Epidermal melanocyte (primary cell): ENCODE results near the gene FAM149A.

Experiments
- DNase-seq: peaks from one replicate; pipeline ENCODE4 v3.0.0; 2011; ENCODE audit warnings: low spot score; ENCODE audit not compliant: insufficient read length

The FAM149A gene

DNA sequence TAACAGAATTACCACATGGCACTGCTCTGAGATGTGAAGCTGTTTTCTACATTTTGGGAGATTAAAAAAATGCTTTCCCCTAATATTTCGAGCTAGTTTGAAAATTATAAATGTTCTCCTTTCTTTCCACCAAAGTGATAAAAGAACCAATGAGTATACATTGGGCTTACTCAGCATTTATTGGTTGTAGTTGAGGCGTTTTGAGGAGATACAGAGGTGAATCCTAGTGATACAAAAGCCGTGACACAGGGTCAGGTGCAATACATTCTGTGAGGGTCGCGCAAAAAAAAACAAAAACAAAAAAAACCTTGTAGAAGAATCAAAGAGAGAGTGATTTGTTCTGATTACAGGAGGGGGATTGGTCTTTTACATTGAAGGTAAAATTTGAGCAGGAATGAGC, 54.5 kb downstream of the FAM149A start:
- DNase-seq = no peak

DNA sequence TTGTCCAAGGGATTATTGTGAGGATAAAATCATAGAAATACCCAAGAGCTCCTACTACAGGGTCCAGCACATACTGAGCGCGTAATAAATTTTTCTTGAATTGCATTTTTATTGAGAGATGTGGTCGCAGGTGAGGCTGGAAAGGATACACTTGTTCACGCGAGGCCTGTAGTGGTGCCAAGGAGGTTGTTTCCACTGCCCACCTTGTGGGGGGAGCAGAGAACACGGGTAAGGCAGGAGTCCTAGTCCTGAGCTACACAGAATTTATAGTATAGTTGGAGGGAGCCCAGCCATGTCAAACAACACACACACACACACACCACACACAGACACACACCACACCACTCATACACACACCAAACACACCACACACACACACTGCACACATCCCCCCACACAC, 55.1 kb downstream of the FAM149A start:
- no peak for DNase-seq

DNA sequence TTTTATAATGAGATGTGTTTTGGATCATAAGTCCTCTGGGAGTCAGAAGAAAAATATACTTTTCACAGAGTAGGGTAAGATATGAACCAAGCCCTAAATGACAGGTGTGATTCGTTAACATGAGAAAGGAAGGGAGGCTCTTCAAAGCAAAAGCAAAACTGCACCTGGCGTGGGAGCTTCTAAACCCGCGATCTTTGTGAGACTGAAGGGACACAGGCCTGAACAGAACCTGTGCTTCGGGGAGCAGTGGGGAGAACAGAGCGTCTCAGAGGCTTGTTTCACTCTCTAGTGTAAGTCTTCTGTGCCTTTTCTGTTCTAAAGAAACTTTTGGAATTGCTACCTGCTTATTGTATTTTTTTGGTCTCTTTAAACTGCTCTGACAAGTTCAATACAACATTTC, 56.6 kb downstream of the FAM149A start:
- no peak for DNase-seq

DNA sequence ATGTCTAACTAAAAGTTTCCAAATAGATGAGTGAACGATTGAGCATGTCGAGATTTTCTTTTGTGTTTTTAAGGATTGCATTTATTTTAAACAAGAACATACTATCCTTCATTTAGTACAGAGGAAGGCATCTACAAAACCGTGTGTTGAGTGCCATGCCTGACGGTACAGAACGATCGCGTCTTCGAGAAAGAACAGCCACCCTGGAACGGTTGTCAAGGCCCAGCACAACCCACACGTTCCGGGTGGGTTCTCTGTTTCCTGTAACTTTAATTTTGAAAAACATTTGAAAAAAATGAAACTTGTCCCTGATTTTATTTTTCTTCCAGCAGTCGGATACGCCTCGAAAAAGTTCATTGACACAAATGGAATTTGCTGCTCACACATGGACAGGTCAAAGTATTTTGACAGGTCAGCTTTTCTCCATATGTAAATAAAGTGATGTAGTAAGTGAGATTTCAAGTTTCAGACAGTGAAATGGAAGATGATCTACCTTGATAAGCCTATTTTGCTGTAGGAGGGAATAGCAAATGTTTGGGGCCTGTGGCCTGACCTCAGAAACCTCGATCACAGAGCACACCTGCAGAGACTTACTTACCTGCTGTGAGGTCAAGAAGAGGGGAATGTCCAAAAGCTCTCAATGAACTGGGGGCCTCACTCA, 62.5 kb downstream of the FAM149A start:
- DNase-seq = no peak

DNA sequence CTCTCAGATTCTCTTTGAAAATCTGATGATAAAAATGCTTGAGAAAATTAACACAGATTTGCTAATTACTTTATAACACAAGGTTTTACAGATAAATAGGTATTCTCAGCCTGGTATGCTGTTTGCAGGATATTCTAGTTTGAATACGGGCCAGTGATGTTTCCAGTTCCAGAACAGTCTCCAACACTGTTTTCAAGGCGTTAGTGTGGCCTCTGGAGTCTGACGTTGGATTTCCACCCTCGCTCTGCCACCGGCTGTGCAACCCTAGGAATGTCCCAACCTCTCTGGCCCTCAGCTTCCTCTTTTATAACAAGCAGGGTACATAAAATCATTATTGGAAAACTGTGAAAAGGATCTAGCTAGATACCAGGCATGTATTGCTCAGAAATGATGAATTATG, 63.1 kb downstream of the FAM149A start:
- no peak for DNase-seq

DNA sequence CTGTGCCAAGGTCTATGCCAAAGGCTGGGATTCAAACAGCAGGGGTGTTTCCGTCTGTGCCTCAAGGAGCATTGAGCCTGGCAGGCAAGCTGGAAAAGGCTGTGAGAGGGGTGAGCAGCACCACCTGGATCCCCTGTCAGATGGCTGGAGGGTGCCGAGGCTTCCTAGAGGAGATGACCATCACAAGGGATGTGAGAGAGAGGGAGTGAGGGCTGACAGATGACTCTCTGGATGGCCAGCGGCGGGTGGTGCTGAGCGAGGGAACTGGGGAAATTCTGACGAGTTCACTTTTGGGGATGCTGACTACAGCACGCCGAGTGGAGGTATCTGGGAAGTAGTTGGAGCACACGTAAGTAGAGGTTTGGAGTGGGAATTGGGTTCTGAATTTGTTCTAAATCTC, 64.2 kb downstream of the FAM149A start:
- no peak for DNase-seq

DNA sequence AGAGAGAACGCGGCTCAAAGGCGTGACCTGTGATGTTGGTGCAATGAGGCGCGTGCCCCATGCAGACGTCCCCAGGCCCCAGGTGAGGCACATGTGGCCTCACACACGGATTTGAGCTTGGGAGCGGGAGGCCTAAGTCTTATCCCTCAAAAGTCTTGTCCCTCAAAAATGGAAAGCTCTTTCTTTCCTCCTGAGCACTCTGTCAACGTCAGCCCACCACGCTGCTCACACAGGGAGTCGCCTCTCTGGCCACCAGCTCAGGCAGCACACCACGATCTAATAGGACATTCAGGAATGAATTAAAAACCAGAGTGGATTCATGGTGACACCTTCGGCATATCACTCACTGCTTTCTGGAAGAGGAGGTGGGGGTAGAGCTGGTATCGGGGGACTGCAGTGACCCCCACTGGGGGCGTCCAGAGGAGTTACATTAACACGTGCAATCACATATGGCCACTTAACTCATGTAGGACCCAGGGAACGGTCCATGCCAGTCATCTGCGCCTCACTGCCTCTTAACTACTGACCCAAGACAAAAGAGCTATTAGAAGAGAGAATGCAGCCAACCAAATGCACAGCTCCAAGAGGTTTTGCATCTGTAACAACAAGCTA, 64.9 kb downstream of the FAM149A start:
- no peak for DNase-seq

DNA sequence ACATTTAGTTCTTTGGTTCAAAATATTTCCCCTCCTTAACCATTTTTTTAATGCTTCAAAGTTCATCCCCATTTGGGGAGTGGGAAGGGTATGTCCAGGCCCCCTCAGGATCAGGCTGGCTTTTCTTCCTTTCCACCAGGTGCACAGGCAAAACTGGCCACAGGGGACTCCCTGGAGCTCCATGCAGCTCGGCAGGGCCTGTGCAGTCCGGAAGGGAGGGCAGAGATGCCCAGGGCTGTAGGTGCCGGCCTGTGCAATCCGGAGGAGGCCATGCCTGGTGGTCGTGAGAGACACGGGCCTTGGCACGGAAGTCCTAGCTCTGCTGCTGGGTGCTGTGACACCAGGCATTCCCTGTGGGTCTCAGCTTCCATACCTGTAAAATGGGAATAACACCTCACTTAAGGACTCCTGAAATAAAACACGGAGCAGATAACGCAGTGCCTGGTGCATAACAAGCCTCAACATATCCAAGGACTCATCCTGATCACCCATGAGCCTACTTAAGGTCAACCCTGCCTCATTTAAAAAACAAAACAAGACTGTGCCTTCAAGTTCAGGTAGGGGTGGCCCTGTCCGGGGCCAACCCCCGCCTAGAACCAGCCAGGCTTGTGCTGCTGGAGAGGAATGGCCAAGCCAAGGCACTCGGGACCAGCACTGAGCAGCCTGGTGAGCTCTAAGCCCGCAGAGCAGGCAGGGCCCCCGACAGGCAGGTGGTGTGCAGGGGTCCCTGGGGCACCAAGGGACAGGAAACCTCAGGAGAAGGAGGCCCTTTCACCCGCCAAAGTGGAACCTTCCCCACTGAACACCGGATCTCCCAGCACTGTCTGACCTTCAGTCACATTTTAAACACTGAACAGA, 65.7 kb downstream of the FAM149A start:
- DNase-seq = no peak

DNA sequence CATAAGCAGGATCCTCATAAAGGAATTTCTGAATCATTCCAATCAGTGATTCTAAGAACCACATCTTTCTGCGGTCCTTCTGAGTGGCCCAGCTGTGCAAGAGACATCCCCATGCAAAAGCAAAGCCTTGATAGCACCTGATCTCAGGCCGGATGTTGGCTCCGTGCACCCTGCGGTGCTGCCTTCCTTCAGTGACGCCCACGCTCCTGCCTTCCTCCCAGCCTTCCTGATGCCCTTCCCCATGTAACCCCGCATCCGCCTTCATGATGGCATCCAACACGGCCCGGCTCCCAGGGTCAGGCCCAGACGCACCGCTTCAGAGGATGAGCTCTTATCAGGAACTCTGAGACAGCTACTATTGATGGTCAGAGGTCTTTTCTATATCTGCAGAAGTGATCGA, 66.5 kb downstream of the FAM149A start:
- DNase-seq = no peak

DNA sequence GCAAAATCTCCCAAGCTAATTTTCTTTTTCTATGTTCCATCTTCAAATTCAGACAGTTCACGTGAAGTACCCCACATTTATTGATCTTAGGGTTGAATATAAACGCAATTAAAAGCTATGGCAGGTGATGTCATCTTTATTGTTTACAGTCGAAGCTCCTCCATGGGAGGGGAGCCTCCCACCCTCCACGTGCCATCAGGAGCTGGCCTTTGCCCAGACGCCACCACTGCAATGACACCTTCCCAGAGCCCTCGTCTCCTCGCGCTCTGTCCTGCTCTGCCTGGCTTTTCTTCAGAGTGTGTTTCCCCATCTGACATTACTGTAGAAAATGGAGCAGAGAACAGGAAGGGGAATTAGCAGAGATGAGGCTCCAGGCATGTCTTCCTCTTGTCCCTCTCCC, 68.0 kb downstream of the FAM149A start:
- no peak for DNase-seq

DNA sequence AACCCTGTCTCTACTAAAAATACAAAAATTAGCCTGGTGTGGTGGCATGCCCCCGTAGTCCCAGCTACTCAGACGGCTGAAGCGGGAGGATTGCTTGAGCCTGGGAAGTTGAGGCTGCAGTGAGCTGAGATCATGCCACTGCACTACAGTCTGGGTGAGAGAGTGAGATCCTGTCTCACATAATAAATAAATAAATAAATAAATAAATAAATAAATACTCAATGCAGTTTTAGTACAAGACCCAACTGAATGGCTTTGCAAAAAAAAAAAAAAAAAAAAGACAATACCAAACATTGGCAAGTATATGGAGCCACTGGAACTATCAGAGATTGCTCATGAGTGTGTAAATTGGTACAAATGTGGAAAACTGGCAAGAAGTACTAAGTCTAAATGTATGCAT, 83.6 kb downstream of the FAM149A start:
- no peak for DNase-seq

DNA sequence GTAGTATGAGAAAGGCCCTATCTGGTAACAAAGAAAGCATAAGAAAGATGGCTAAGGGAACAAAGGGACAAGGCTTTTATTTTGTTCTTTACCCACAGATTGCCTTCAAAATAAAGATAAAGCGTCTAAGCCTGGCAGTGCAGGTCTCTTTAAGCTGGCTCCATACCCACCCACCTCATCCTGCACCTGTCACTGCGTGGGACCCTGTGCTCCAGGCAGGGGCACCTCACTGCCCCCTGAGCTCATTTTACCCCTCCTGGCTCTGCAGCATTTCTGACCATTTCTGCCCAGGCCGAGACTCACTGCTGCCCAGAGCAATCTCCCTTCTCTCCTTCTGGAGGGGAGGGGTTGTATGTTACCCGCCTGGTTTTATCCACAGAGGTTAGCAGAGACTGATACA, 85.2 kb downstream of the FAM149A start:
- DNase-seq = no peak

DNA sequence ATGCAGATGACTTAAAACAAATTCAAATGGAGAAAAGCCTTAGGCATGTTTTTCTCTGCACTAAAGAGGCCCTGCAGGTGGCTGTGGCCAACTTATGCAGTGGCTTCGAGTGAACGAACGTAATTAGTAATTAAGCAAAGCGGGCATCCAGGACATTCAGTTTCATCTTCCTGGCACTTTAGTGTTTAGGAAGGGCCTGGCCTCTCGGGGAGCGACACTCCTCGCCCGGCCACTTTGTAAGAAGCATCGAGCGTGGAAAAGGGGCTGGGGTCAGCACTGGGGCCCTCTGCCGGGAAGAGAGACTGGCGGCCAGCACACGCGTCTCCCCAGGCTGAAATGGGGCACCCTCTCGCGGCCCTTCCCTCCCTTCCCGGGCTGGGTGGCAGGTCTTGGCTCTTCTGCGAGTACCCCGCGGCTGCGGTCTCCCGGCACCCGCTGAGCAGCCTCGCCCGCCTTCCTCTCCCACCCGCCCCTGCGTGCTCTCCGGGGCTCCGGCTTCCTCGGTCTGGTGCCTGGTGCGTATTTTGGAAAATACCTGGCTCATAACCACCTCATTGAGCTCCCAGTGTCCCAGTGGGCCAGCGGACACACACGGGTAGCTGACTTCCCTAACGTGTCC, 86.2 kb downstream of the FAM149A start:
- DNase-seq = peak; percentile 31

DNA sequence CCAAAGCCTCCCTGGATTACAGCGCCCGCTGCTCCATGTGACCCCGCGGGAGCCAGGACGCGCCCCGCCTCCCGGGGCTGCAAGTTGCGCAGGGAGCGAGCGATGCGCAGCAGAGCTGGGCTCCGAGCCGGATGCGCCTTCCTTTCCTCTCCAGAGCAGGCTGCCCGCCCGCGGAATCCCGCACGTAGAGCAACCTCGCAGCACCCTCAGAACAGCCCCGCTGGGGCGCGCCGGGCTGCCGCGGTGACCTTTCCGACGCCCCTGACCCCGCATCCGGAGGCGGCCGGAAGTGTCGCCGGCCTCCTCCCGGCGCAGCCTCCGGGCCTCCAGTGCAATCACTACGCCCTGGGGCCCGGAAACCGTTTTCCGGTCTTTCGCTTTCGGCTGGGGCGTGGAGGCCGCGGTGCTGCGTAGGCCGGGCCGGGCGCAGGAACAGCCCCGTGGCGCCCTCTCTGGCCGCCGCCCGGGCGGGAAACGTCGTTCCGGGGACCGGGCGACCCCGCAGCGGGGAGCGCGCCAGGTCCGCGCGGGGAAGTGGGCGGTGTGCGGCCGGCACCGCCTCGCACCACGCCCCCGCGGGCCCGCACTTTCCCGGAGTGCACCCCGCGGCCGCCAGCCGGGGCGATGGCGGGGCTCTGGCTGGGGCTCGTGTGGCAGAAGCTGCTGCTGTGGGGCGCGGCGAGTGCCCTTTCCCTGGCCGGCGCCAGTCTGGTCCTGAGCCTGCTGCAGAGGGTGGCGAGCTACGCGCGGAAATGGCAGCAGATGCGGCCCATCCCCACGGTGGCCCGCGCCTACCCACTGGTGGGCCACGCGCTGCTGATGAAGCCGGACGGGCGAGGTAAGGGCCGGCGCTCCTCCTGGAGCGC, 86.9 kb downstream of the FAM149A start, which contains the start of gene CYP4V2:
TSS of gene CYP4V2 (plus strand) at position 368 of the 866 bp plus-strand sequence. CDS start at position 625, 257 bp downstream.
- peak; percentile 68 for DNase-seq

DNA sequence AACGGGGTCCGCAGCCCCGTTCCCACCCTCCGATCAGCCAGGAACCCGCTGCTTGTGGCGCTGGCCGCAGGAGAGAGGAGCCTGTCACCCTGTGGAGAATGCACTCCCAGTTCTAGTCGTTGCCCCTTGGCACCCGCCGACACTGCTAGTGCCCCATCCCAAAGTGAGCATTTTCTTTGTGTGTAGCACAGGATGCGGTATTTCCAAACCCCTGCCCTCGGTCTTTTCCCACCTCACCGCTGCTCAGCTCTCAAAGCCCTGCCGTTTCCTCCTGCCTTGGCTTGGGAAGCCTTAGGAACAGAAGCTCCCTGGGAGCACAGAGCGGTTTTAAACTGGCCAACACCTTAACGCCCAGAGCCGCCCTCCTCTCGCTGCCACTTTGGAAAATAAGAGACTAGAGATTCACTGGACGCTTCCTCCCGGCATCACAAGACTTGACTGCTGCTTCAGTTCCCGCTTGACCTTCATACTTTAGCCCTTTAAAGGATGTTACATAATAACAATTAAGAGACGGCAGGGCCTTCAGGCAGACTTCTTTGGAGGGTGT, 87.6 kb downstream of the FAM149A start:
- DNase-seq = peak; percentile 29

DNA sequence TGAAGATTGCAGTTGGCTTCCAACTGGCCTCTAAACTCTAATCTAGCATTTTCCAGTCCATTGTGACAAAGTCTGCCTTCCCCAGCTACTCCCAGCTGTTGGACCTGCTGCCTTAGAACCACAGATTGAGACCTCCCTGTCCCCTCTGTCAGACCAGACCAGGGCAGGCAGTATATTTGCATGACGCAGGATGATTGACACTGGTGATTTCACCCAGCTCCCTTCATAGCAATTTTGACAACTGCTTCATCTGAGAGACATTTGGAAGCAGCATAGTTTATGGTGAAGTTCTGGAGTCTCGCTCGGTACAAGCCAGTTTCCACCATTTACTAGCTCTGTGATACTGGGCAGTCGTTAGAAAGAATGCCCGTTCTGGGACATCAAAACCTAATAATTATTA, 89.3 kb downstream of the FAM149A start:
- DNase-seq = no peak

DNA sequence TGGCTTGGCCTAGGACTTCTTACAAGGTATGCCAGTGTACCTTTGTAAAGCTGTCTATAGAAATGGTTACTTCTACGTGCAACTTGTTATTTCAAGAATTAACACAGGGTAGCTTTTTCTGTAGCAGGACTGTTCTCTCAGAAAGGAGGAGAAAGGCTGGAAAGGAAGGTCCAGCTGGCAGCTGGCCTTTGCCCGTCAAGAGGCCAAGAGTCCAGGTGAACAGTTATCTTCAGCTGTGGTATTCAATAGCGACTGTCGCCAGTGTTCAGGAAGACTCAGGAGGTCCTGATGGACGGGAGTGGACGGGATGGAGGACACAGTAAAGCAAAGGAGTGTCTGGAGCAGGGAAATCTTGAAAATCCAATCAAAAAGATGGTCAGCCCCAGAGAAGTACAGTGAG, 91.6 kb downstream of the FAM149A start:
- no peak for DNase-seq

DNA sequence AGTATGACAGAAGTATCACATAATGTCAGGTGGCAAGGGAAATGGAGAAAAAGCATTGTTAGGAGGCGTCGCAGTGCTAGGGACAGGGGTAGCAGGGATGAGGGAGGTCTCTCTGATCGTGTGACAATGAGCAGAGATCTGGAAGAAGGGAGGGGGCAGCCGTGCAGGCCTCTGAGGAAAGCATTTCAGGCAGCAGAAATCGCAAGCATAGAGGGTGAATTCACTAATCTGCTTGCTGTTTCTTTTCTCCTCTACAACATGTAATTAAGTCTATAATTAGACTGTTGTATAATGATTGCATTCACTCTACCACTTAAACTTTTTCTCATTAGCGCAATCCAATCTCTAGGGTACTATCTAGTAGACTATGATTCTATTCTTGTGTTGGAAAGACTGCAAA, 96.0 kb downstream of the FAM149A start:
- no peak for DNase-seq

DNA sequence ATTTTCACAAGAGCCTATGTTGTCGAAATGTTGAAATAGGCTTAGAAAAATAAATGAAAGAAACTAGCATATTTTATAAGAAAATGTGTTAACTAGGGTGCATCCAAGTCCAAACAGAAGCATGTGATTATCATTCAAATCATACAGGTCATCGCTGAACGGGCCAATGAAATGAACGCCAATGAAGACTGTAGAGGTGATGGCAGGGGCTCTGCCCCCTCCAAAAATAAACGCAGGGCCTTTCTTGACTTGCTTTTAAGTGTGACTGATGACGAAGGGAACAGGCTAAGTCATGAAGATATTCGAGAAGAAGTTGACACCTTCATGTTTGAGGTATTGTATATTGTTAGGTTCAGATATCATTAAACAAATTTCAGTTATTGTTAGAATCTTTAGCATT, 96.5 kb downstream of the FAM149A start:
- DNase-seq = no peak

DNA sequence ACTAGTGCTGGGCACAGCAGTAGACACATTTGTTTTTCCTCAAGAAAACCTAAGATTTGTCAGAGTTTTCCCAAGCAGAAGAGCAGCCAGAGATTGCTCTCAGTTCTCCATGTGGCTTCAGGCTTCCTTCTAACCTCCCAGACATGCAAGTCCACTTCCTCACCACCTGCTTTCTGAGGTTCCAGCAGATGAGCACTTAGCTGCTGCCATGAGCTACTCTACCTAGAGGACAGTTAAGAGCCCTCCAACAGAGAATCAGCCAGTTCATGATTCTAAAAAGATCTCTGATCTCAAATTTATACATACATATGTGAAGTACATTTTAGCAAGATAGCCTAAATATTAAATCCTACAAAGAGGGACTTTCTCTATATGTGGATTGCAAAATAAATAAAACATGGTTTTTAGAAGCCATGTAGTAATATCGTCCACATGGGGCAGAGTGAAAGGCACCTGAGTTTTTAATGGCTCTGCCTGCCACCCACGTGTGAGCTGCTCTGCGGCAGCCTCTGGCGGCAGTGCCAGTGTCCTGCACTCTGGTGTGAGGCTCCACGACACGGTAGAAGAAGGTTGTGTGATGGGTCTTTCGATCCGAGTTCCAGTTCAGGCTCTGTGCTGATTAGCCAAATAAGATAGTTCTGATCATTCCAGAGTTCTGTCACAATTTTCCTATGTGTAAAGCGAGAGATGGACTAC, 97.2 kb downstream of the FAM149A start:
- DNase-seq = no peak
